WTC11 (cell line): ENCODE measurements around the gene SAA1. TPM values are rescaled to one million over a fixed set of nuclear protein-coding genes. Genes with fewer than 3 reads are reported as not detected.

ENCODE experiments used
- ATAC-seq: fragments of 200-7000 bp; cut with Tn5 transposase; 2 replicates; pipeline ENCODE4 v1.10.0; 2021; ENCODE audit warnings: mild to moderate bottlenecking, moderate library complexity
- CTCF ChIA-PET: fragments of 300-600 bp; sonication (Branson Sonifier 250); formaldehyde crosslinking; loops from one replicate; lab custom pipeline; 2021; ENCODE audit warnings: antibody characterized with exemption; lab: Charles Lee
- POLR2A ChIA-PET: fragments of 350-600 bp; sonication (Branson Sonifier 250); formaldehyde crosslinking; loops from one replicate; lab custom pipeline; 2021; ENCODE audit warnings: antibody characterized with exemption; lab: Charles Lee
- DNase-seq: peaks from one replicate; pipeline ENCODE4 v3.0.0; 2021; ENCODE audit warnings: low spot score
- H3K27ac Mint-ChIP-seq: 2 replicates; pipeline ENCODE4 v1.8.0; 2021; ENCODE audit warnings: mixed read lengths
- H3K27me3 Mint-ChIP-seq: 2 replicates; pipeline ENCODE4 v1.8.0; 2021; ENCODE audit warnings: low read depth, mild to moderate bottlenecking, moderate library complexity, mixed read lengths
- H3K36me3 Mint-ChIP-seq: 2 replicates; pipeline ENCODE4 v1.8.0; 2021; ENCODE audit warnings: mixed read lengths
- H3K4me1 Mint-ChIP-seq: 2 replicates; pipeline ENCODE4 v1.8.0; 2022; ENCODE audit warnings: mixed read lengths
- H3K4me3 Mint-ChIP-seq: 2 replicates; pipeline ENCODE4 v1.8.0; 2021; ENCODE audit warnings: mild to moderate bottlenecking, moderate library complexity, mixed read lengths
- H3K9me3 Mint-ChIP-seq: 2 replicates; pipeline ENCODE4 v1.8.0; 2021; ENCODE audit warnings: mixed read lengths
- CBFB ChIP-seq: sonication (generic); formaldehyde crosslinking; IDR thresholded peaks from 2 replicates; pipeline ENCODE4 v1.8.1; 2022; ENCODE audit warnings: mild to moderate bottlenecking, low read depth, missing genetic modification reagents
- CREB1 ChIP-seq: sonication (generic); formaldehyde crosslinking; IDR thresholded peaks from 2 replicates; pipeline ENCODE4 v1.8.0; 2023; ENCODE audit warnings: mild to moderate bottlenecking, missing genetic modification reagents
- ESRRA ChIP-seq: sonication (generic); formaldehyde crosslinking; IDR thresholded peaks from 2 replicates; pipeline ENCODE4 v1.8.1; 2022; ENCODE audit warnings: mild to moderate bottlenecking, missing genetic modification reagents, borderline replicate concordance
- FOXP1 ChIP-seq: sonication (generic); formaldehyde crosslinking; IDR thresholded peaks from 2 replicates; pipeline ENCODE4 v1.8.0; 2022; ENCODE audit warnings: missing genetic modification reagents, mild to moderate bottlenecking, moderate library complexity, borderline replicate concordance
- GABPB1 ChIP-seq: sonication (generic); formaldehyde crosslinking; IDR thresholded peaks from 2 replicates; pipeline ENCODE4 v1.8.1; 2023; ENCODE audit warnings: mild to moderate bottlenecking, missing genetic modification reagents
- HMGA2 ChIP-seq: fragments of 250-450 bp; sonication (Bioruptor Pico); IDR thresholded peaks from 2 replicates; pipeline ENCODE4 v1.4.0; 2021; ENCODE audit warnings: mild to moderate bottlenecking, moderate library complexity
- MAX ChIP-seq: sonication (generic); formaldehyde crosslinking; IDR thresholded peaks from 2 replicates; pipeline ENCODE4 v1.8.0; 2022; ENCODE audit warnings: mild to moderate bottlenecking, missing genetic modification reagents
- NFATC4 ChIP-seq: fragments of 250-450 bp; sonication (Bioruptor Pico); IDR thresholded peaks from 2 replicates; pipeline ENCODE4 v1.9.0; 2021; ENCODE audit warnings: mild to moderate bottlenecking
- NFYB ChIP-seq: sonication (generic); formaldehyde crosslinking; conservative IDR thresholded peaks from 2 replicates; pipeline ENCODE4 v1.8.0; 2022; ENCODE audit warnings: low read depth, missing genetic modification reagents
- NR1H2 ChIP-seq: sonication (generic); formaldehyde crosslinking; IDR thresholded peaks from 2 replicates; pipeline ENCODE4 v1.9.0; 2021; ENCODE audit warnings: mild to moderate bottlenecking, moderate library complexity, missing genetic modification reagents
- PRRX2 ChIP-seq: fragments of 250-450 bp; sonication (Bioruptor Pico); IDR thresholded peaks from 2 replicates; pipeline ENCODE4 v1.8.0; 2021; ENCODE audit warnings: mild to moderate bottlenecking
- TCF7 ChIP-seq: sonication (generic); formaldehyde crosslinking; IDR thresholded peaks from 2 replicates; pipeline ENCODE4 v1.8.0; 2022; ENCODE audit warnings: mild to moderate bottlenecking, low read depth, missing genetic modification reagents, moderate library complexity
- TEAD1 ChIP-seq: sonication (generic); formaldehyde crosslinking; IDR thresholded peaks from 2 replicates; pipeline ENCODE4 v1.8.0; 2022; ENCODE audit warnings: mild to moderate bottlenecking, missing genetic modification reagents
- ZNF121 ChIP-seq: sonication (generic); formaldehyde crosslinking; IDR thresholded peaks from 2 replicates; pipeline ENCODE4 v1.8.0; 2023; ENCODE audit warnings: missing genetic modification reagents
- ZNF396 ChIP-seq: fragments of 250-450 bp; sonication (Bioruptor Pico); IDR thresholded peaks from 2 replicates; pipeline ENCODE4 v1.8.0; 2021; ENCODE audit warnings: mild to moderate bottlenecking, moderate library complexity, borderline replicate concordance
- total RNA-seq: library from RNA; stranded (reverse); gene quantifications from 3 replicates; pipeline ENCODE4 v1.2.3, GENCODE V29; 2021
- TF ChIP-seq, protein P1 (sequence below): sonication (generic); formaldehyde crosslinking; IDR thresholded peaks from 2 replicates; pipeline ENCODE4 v1.8.1; 2023; ENCODE audit warnings: mild to moderate bottlenecking, missing genetic modification reagents, borderline replicate concordance
- TF ChIP-seq, protein P2 (sequence below): fragments of 250-450 bp; sonication (Bioruptor Pico); IDR thresholded peaks from 2 replicates; pipeline ENCODE4 v1.9.0; 2021; ENCODE audit warnings: mild to moderate bottlenecking, borderline replicate concordance
- TF ChIP-seq, protein P3 (sequence below): fragments of 250-450 bp; sonication (Bioruptor Pico); conservative IDR thresholded peaks from 2 replicates; pipeline ENCODE4 v1.9.0; 2021; ENCODE audit warnings: mild to moderate bottlenecking
- TF ChIP-seq, protein P4 (sequence below): sonication (generic); formaldehyde crosslinking; IDR thresholded peaks from 2 replicates; pipeline ENCODE4 v1.8.0; 2022; ENCODE audit warnings: mild to moderate bottlenecking, missing genetic modification reagents

Gene SAA1
- total RNA-seq, 1 experiment from 2014 or later, result 7.7 TPM

DNA sequence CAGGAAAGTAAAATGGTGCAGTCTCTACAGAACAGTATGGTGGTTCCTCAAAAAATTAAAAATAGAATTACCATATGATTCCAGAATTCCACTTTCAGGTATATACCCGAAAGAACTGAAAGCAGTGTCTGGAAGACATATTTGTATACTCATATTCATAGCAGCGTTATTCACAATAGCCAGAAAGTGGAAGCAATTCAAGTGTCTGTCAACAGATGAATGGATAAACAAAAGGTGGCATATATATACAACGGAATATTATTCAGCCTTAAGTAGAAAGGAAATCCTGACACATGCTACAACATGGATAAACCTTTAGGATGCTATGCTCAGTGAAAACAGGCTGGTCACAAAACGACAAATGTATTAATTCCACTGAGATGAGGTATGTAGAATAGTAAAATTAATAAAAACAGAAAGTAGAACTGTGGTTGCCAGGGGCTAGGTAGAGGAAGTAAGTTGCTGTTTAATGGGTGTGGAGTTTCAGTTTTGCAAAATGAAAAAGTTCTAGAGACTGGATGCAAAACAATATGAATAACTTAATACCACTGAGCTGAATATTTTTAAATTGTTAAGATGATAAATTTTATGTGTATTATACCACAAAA, 14.5 kb downstream of the SAA1 start:
- DNase-seq, result no peak
- Mint-ChIP-seq H3K27ac (no peak overlapping the region), H3K4me3 (no peak overlapping the region), H3K27me3 (no peaks in the 10 kb centered on the region), H3K9me3 (no peaks in the 10 kb centered on the region)
- no peak for ATAC-seq
- POLR2A ChIA-PET, result interaction anchor here (0.7 kb wide), 1 partner anchor 20 kb away, joined by 3 read pairs; no protein-coding TSS in a partner anchor
- TF ChIP-seq FOXP1 (CRISPR knock-in tag) (no peak), ZNF396 (CRISPR knock-in tag) (no peak), TCF7 (no peak), ZNF121 (CRISPR knock-in tag) (no peak), TEAD1 (no peak), NFATC4 (CRISPR knock-in tag) (no peak), ESRRA (CRISPR knock-in tag) (no peak), NFYB (no peak), NR1H2 (CRISPR knock-in tag) (no peak), PRRX2 (CRISPR knock-in tag) (no peak), CBFB (CRISPR knock-in tag) (no peak), MAX (CRISPR knock-in tag) (no peak), GABPB1 (no peak), HMGA2 (CRISPR knock-in tag) (no peak), CREB1 (CRISPR knock-in tag) (no peak)
- TF ChIP-seq, protein P1, sequence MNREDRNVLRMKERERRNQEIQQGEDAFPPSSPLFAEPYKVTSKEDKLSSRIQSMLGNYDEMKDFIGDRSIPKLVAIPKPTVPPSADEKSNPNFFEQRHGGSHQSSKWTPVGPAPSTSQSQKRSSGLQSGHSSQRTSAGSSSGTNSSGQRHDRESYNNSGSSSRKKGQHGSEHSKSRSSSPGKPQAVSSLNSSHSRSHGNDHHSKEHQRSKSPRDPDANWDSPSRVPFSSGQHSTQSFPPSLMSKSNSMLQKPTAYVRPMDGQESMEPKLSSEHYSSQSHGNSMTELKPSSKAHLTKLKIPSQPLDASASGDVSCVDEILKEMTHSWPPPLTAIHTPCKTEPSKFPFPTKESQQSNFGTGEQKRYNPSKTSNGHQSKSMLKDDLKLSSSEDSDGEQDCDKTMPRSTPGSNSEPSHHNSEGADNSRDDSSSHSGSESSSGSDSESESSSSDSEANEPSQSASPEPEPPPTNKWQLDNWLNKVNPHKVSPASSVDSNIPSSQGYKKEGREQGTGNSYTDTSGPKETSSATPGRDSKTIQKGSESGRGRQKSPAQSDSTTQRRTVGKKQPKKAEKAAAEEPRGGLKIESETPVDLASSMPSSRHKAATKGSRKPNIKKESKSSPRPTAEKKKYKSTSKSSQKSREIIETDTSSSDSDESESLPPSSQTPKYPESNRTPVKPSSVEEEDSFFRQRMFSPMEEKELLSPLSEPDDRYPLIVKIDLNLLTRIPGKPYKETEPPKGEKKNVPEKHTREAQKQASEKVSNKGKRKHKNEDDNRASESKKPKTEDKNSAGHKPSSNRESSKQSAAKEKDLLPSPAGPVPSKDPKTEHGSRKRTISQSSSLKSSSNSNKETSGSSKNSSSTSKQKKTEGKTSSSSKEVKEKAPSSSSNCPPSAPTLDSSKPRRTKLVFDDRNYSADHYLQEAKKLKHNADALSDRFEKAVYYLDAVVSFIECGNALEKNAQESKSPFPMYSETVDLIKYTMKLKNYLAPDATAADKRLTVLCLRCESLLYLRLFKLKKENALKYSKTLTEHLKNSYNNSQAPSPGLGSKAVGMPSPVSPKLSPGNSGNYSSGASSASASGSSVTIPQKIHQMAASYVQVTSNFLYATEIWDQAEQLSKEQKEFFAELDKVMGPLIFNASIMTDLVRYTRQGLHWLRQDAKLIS (CRISPR knock-in tag), result no peak
- TF ChIP-seq, protein P2, sequence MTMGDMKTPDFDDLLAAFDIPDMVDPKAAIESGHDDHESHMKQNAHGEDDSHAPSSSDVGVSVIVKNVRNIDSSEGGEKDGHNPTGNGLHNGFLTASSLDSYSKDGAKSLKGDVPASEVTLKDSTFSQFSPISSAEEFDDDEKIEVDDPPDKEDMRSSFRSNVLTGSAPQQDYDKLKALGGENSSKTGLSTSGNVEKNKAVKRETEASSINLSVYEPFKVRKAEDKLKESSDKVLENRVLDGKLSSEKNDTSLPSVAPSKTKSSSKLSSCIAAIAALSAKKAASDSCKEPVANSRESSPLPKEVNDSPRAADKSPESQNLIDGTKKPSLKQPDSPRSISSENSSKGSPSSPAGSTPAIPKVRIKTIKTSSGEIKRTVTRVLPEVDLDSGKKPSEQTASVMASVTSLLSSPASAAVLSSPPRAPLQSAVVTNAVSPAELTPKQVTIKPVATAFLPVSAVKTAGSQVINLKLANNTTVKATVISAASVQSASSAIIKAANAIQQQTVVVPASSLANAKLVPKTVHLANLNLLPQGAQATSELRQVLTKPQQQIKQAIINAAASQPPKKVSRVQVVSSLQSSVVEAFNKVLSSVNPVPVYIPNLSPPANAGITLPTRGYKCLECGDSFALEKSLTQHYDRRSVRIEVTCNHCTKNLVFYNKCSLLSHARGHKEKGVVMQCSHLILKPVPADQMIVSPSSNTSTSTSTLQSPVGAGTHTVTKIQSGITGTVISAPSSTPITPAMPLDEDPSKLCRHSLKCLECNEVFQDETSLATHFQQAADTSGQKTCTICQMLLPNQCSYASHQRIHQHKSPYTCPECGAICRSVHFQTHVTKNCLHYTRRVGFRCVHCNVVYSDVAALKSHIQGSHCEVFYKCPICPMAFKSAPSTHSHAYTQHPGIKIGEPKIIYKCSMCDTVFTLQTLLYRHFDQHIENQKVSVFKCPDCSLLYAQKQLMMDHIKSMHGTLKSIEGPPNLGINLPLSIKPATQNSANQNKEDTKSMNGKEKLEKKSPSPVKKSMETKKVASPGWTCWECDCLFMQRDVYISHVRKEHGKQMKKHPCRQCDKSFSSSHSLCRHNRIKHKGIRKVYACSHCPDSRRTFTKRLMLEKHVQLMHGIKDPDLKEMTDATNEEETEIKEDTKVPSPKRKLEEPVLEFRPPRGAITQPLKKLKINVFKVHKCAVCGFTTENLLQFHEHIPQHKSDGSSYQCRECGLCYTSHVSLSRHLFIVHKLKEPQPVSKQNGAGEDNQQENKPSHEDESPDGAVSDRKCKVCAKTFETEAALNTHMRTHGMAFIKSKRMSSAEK (CRISPR knock-in tag), result no peak
- TF ChIP-seq, protein P3, sequence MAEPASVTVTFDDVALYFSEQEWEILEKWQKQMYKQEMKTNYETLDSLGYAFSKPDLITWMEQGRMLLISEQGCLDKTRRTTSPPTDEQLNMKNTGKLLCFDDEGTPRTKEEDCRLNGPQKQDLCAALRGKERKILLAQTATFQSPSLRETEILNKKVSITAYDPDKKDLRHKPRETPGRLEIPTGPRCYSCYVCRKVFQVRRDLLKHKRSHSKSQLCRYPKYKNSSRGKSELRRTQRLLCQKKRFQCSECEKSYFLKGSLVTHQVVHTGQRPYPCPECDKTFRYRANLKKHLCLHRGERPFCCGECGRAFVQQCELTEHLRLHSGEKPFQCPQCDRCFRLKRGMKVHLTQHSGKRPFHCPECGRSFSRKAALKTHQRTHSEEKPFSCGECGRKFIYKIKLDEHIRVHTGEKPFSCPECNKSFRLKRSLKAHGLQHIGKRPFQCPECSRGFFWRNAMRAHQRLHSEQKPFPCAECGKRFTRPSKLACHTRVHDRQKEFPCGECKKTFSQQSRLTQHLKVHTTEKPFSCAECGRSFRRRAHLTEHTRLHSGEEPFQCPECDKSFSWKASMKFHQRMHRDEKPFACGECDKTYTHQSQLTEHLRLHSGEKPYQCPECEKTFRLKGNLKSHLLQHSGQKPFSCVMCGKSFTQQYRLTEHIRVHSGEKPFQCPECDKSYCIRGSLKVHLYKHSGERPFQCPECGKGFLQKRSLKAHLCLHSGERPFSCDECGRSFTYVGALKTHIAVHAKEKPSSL (CRISPR knock-in tag), result no peak
- TF ChIP-seq, protein P4, sequence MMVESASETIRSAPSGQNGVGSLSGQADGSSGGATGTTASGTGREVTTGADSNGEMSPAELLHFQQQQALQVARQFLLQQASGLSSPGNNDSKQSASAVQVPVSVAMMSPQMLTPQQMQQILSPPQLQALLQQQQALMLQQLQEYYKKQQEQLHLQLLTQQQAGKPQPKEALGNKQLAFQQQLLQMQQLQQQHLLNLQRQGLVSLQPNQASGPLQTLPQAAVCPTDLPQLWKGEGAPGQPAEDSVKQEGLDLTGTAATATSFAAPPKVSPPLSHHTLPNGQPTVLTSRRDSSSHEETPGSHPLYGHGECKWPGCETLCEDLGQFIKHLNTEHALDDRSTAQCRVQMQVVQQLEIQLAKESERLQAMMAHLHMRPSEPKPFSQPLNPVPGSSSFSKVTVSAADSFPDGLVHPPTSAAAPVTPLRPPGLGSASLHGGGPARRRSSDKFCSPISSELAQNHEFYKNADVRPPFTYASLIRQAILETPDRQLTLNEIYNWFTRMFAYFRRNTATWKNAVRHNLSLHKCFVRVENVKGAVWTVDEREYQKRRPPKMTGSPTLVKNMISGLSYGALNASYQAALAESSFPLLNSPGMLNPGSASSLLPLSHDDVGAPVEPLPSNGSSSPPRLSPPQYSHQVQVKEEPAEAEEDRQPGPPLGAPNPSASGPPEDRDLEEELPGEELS (CRISPR knock-in tag), result no peak
- TF ChIP-seq, all 79 proteins: peak for 0
- peaks cover 44% of the 10 kb centered on the region for H3K36me3 Mint-ChIP-seq
- CTCF ChIA-PET, result interaction anchor here (1.2 kb wide), 1 partner anchor 77 kb away, joined by 3 read pairs; no protein-coding TSS in a partner anchor
- no peaks in the 10 kb centered on the region for H3K4me1 Mint-ChIP-seq
